Measurements from ENCODE around the gene GREB1L. TPM values are rescaled to one million over a fixed set of nuclear protein-coding genes. Genes with fewer than 3 reads are reported as not detected.

Gene GREB1L
- total and polyA plus RNA-seq, 2 donors (not counting 3 experiments of a cell fraction or from before 2014, with no cell fraction given): 0.22 to 0.41 TPM

DNA sequence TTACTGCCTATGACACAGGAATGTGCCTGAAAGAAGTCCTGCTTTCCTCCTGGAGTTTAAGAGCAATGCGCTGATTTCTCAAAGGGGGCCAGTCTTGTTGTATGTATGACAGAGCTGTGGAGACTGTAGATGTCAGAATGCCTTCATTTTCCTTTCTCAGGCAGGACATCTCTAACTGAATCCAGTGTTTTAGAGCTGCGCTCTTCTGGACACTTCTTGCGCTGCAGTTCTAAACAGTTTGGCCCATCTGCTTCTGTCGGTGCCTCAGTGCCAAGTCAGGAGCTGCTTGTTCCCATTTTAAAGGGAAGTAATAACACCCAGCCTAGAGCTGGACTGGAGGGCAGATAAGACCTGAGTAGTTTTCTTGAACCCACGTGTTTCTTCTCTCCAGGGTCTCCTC, 267.0 kb downstream of the GREB1L start:
- no peaks in the 10 kb centered on the region for H3K27me3 ChIP-seq (ENCODE audit: control insufficient read depth in 2 of 2, insufficient read depth in 2 of 2, low read length in 2 of 2)
- H3K9me1 ChIP-seq (replicated peaks; ENCODE audit: control insufficient read depth, extremely low read depth, insufficient read depth, low read length): no peaks in the 10 kb centered on the region
- H4K20me1 ChIP-seq (replicated peaks; ENCODE audit: control insufficient read depth, extremely low read depth, insufficient read depth, low read length): no peaks in the 10 kb centered on the region
- FAIRE-seq: no peak
- H3K9ac ChIP-seq (replicated peaks; ENCODE audit: extremely low read depth, insufficient read depth, low read length): no peak overlapping the region
- no peaks in the 10 kb centered on the region for H3K4me1 ChIP-seq (ENCODE audit: control insufficient read depth, extremely low read depth, insufficient read depth, low read length)
- intact Hi-C loops (cut with micrococcal nuclease) (no loop called here), dilution Hi-C loops (cut with MboI; ENCODE audit: extremely low pct_ligation_motif_present, low sequenced_read_pairs) (no loop called here)
- BruUV-seq (replicated peaks): no TSS peak
- no peak for DNase-seq (ENCODE audit: low read depth, low spot score)
- H2AFZ ChIP-seq (ENCODE audit: low read depth, low read length): no peak overlapping the region
- no peak overlapping the region for H3K4me2 ChIP-seq (ENCODE audit: insufficient read depth, low read length)
- no peaks in the 10 kb centered on the region for H3K9me3 ChIP-seq (replicated peaks; ENCODE audit: control insufficient read depth, insufficient read depth, low read length)
- ChIA-PET POLR2A (no interaction called here), CTCF (interaction anchor here (0.7 to 2.4 kb wide), 5 partner anchors 11 to 314 kb away, joined by 3 to 20 read pairs (median 7); partner anchors contain the start of gene ESCO1)
- H3K27ac ChIP-seq (ENCODE audit: insufficient read depth, low read depth, low read length): no peak overlapping the region
- H3K4me3 ChIP-seq (replicated peaks in 1 of 3; ENCODE audit: insufficient read depth in 1 of 3, low read depth in 1 of 3, low read length in 3 of 3): no peak overlapping the region
- H3K36me3 ChIP-seq (ENCODE audit: control insufficient read depth in 2 of 2, extremely low read depth in 1 of 2, insufficient read depth in 2 of 2, low read length in 2 of 2): no peaks in the 10 kb centered on the region
- no peak for TF ChIP-seq GATA2 (IDR thresholded peaks at IDR 0.05; ENCODE audit: insufficient read depth, insufficient read length, low read depth, low read length)
- TF ChIP-seq, protein P1, sequence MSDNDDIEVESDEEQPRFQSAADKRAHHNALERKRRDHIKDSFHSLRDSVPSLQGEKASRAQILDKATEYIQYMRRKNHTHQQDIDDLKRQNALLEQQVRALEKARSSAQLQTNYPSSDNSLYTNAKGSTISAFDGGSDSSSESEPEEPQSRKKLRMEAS (IDR thresholded peaks at IDR 0.05; ENCODE audit: insufficient read depth, insufficient read length): no peak
- no peak for TF ChIP-seq EZH2 (IDR thresholded peaks at IDR 0.05; ENCODE audit: borderline replicate concordance, low read depth, low read length, severe bottlenecking)
- TF ChIP-seq POLR2A (IDR thresholded peaks at IDR 0.05; ENCODE audit: low read depth, low read length): no peak
- TF ChIP-seq JUN (IDR thresholded peaks at IDR 0.05; ENCODE audit: borderline replicate concordance, insufficient read depth, insufficient read length, low read depth): no peak
- no peak for TF ChIP-seq MYC (IDR thresholded peaks at IDR 0.05; ENCODE audit: low read depth, low read length)
- no peak for TF ChIP-seq FOS (IDR thresholded peaks at IDR 0.05; ENCODE audit: borderline replicate concordance, insufficient read depth, low read length)
- TF ChIP-seq, protein P2, sequence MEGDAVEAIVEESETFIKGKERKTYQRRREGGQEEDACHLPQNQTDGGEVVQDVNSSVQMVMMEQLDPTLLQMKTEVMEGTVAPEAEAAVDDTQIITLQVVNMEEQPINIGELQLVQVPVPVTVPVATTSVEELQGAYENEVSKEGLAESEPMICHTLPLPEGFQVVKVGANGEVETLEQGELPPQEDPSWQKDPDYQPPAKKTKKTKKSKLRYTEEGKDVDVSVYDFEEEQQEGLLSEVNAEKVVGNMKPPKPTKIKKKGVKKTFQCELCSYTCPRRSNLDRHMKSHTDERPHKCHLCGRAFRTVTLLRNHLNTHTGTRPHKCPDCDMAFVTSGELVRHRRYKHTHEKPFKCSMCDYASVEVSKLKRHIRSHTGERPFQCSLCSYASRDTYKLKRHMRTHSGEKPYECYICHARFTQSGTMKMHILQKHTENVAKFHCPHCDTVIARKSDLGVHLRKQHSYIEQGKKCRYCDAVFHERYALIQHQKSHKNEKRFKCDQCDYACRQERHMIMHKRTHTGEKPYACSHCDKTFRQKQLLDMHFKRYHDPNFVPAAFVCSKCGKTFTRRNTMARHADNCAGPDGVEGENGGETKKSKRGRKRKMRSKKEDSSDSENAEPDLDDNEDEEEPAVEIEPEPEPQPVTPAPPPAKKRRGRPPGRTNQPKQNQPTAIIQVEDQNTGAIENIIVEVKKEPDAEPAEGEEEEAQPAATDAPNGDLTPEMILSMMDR (IDR thresholded peaks at IDR 0.05; ENCODE audit: extremely low read depth in 1 of 2, insufficient read depth in 1 of 2, low read depth in 1 of 2, low read length in 2 of 2): no peak
- no peak for TF ChIP-seq POLR2AphosphoS5 (IDR thresholded peaks at IDR 0.05; ENCODE audit: insufficient read depth, low read depth, low read length)
- no peaks in the 10 kb centered on the region for H3K79me2 ChIP-seq (ENCODE audit: control insufficient read depth, insufficient read depth, low read length)
